ENCODE measurements around the gene POLRMT. TPM values are rescaled to one million over a fixed set of nuclear protein-coding genes. Genes with fewer than 3 reads are reported as not detected.
"Not testable (repeated sequence)": the region's sequence is repeated elsewhere in the genome, so short reads cannot be mapped to it uniquely, and the experiment has no call there.

The POLRMT gene
- total and polyA plus RNA-seq, 2 experiments from 2014 or later = 103 to 121 TPM

- Histone ChIP-seq H3K9me3 (ENCODE audit: low read depth) (no peaks in the 10 kb centered on the region), H3K4me3 (no peak overlapping the region), H3K27me3 (no peaks in the 10 kb centered on the region), H3K27ac (no peak overlapping the region), H3K4me1 (ENCODE audit: low read depth) (no peaks in the 10 kb centered on the region), H3K36me3 (peaks cover 4% of the 10 kb centered on the region)
- TF ChIP-seq, protein P1, sequence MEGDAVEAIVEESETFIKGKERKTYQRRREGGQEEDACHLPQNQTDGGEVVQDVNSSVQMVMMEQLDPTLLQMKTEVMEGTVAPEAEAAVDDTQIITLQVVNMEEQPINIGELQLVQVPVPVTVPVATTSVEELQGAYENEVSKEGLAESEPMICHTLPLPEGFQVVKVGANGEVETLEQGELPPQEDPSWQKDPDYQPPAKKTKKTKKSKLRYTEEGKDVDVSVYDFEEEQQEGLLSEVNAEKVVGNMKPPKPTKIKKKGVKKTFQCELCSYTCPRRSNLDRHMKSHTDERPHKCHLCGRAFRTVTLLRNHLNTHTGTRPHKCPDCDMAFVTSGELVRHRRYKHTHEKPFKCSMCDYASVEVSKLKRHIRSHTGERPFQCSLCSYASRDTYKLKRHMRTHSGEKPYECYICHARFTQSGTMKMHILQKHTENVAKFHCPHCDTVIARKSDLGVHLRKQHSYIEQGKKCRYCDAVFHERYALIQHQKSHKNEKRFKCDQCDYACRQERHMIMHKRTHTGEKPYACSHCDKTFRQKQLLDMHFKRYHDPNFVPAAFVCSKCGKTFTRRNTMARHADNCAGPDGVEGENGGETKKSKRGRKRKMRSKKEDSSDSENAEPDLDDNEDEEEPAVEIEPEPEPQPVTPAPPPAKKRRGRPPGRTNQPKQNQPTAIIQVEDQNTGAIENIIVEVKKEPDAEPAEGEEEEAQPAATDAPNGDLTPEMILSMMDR (IDR thresholded peaks at IDR 0.05; ENCODE audit: low read depth, low read length) = no peak
- no peak for DNase-seq (ENCODE audit: low read depth in 1 of 2, low spot score in 1 of 2)
These were observed 24.4 kb downstream of the POLRMT start for GRCh38 chr19:609004-609346.

DNA sequence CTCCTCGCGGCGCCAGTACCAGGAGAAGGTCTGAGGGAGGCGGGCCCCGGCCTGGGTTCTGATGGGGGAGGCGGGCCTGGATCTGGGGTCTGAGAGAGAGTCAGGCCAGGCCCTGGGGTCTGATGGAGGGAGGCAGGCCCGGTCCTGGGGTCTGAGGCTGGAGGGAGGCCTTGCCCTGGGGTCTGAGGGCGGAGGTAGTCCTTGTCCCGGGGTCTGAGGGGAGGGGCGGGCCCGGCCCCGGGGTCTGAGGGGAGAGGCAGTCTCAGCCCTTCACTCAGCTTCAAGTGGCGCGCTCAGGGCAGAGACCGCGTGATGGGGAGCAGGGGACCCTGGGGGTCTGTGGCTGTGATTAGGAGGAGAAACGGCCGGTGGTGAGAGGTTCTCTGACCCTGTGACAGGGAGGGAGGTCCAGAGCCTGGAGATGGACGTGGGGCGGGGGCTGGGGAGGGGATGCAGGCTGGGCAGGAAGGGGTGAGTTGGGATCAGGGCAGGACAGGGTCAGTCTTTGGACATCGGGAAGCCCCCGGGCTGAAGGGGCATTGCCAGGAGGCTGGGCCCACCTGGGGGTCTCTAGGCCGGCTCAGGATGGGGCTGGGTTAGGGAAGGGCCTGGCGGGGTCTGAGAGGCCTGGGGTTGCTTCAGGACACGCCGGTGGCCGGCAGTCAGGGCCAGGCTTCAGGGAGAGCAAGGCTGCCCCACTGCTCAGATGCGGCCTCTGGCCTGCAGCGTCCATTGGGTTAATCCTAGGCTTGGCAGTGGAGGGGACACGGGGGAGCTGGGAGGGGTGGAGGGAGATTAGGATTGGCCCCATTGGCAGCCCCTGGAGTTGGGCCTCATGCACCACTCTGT lies 25.0 kb downstream of the POLRMT start:
- Histone ChIP-seq H3K4me1 (ENCODE audit: low read depth) (no peaks in the 10 kb centered on the region), H3K27ac (no peak overlapping the region), H3K9me3 (ENCODE audit: low read depth) (no peaks in the 10 kb centered on the region), H3K4me3 (no peak overlapping the region), H3K27me3 (no peaks in the 10 kb centered on the region), H3K36me3 (peaks cover 4% of the 10 kb centered on the region)
- no peak for DNase-seq (ENCODE audit: low read depth in 1 of 2, low spot score in 1 of 2)
- TF ChIP-seq, protein P1 (IDR thresholded peaks at IDR 0.05; ENCODE audit: low read depth, low read length) = no peak

GRCh38 chr19:607301-608154 lies 25.8 kb downstream of the POLRMT start:
- no peak overlapping the region for H3K4me3 ChIP-seq
- H3K36me3 ChIP-seq = no peaks in the 10 kb centered on the region
- no peaks in the 10 kb centered on the region for H3K27me3 ChIP-seq
- no peaks in the 10 kb centered on the region for H3K4me1 ChIP-seq (ENCODE audit: low read depth)
- TF ChIP-seq, protein P1 (IDR thresholded peaks at IDR 0.05; ENCODE audit: low read depth, low read length) = no peak
- no peaks in the 10 kb centered on the region for H3K9me3 ChIP-seq (ENCODE audit: low read depth)
- no peak for DNase-seq (ENCODE audit: low read depth in 1 of 2, low spot score in 1 of 2)
- H3K27ac ChIP-seq = no peak overlapping the region

DNA sequence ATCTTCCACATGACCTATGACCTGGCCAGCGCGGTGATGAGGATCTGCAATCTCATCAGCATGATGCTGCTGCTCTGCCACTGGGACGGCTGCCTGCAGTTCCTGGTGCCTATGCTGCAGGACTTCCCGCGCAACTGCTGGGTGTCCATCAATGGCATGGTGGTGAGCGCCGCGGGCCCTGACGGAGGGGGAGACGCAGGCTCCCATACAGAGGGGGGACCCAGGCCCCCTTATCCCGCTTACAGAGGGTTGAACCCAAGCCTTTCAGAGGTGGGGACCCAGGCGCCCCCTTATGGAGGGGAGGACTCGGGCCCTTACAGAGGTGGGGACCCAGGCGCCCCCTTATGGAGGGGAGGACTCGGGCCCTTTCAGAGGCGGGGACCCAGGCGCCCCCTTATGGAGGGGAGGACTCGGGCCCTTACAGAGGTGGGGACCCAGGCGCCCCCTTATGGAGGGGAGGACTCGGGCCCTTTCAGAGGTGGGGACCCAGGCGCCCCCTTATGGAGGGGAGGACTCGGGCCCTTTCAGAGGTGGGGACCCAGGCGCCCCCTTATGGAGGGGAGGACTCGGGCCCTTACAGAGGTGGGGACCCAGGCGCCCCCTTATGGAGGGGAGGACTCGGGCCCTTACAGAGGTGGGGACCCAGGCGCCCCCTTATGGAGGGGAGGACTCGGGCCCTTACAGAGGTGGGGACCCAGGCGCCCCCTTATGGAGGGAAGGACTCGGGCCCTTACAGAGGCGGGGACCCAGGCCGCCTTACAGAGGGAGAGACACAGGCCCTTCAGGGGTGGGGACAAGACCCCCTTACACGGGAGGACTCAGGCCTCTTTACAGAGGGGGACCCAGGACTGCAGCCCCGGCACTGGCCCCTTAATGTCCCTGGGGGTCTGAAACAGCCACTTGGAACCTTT lies 28.0 kb downstream of the POLRMT start:
- H3K36me3 ChIP-seq; H3K27me3 ChIP-seq; H3K4me3 ChIP-seq; H3K27ac ChIP-seq; H3K4me1 ChIP-seq (ENCODE audit: low read depth); H3K9me3 ChIP-seq (ENCODE audit: low read depth); DNase-seq (ENCODE audit: low read depth in 1 of 2, low spot score in 1 of 2): not testable (repeated sequence)

DNA sequence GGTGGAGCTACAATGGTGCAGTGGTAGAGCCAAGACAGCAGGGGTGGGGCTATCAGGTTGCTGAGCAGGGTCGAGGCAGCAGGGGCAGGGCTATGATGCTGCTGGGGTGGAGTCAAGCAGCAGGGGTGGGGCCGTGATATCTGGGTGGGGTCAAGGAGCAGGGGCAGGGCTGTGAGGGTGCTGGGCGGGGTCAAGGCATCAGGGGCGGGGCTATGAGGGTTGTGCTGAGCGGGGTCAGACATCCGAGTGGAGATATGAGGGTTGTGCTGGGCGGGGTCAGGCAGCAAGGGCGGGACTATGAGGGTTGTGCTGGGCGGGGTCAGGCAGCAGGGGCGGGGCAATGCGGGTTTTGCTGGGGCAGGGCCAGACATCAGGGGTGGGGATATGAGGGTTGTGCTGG lies 29.0 kb downstream of the POLRMT start:
- H3K27me3 ChIP-seq = no peaks in the 10 kb centered on the region
- TF ChIP-seq, protein P1 (IDR thresholded peaks at IDR 0.05; ENCODE audit: low read depth, low read length) = no peak
- no peak for DNase-seq (ENCODE audit: low read depth in 1 of 2, low spot score in 1 of 2)
- no peaks in the 10 kb centered on the region for H3K36me3 ChIP-seq
- no peaks in the 10 kb centered on the region for H3K9me3 ChIP-seq (ENCODE audit: low read depth)
- H3K4me1 ChIP-seq (ENCODE audit: low read depth) = no peaks in the 10 kb centered on the region
- H3K4me3 ChIP-seq = no peak overlapping the region
- no peak overlapping the region for H3K27ac ChIP-seq

DNA sequence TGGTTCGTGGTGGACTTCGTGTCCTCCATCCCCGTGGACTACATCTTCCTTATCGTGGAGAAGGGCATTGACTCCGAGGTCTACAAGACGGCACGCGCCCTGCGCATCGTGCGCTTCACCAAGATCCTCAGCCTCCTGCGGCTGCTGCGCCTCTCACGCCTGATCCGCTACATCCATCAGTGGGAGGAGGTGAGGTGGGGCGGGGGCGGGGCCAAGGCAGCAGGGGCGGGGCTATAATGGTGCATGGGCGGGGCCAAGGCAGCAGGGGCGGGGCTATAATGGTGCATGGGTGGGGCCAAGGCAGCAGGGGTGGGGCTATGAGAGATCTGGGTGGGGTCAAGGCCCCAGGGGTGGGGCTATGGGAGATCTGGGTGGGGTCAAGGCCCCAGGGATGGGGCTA lies 29.6 kb downstream of the POLRMT start:
- H3K9me3 ChIP-seq (ENCODE audit: low read depth); H3K27ac ChIP-seq; H3K4me1 ChIP-seq (ENCODE audit: low read depth); H3K36me3 ChIP-seq; DNase-seq (ENCODE audit: low read depth in 1 of 2, low spot score in 1 of 2); H3K27me3 ChIP-seq; H3K4me3 ChIP-seq: not testable (repeated sequence)

GRCh38 chr19:603302-603639 lies 30.1 kb downstream of the POLRMT start:
- not testable (repeated sequence) for DNase-seq (ENCODE audit: low read depth in 1 of 2, low spot score in 1 of 2); H3K9me3 ChIP-seq (ENCODE audit: low read depth); H3K27ac ChIP-seq; H3K4me1 ChIP-seq (ENCODE audit: low read depth); H3K4me3 ChIP-seq; H3K36me3 ChIP-seq; H3K27me3 ChIP-seq
